ENCODE results near the gene VMP1. TPM values are rescaled to one million over a fixed set of nuclear protein-coding genes. Genes with fewer than 3 reads are reported as not detected.

Gene VMP1
- total and polyA plus RNA-seq, 2 donors (not counting 1 experiment from before 2014, with no cell fraction given) = 20.4 to 83.5 TPM

DNA sequence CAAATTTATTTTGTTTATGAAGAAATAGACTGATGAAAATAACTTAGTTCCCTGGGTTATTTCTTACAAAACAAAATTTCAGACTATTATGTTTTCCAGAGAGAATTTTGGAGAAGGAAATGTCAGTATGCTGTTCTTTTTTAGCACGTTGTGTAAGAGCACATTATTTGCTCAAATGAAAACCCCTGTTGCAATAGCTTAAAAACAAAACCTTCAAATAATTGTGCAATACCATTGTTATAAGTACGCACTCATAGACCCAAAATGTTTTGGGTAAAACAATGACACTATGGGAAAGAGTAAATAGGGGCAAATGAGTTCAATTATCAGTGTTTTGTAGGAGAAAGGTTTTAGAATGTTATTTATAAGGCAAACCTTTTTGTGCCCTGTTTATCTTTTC lies 18.2 kb downstream of the VMP1 start:
- no peak overlapping the region for H2AFZ ChIP-seq (ENCODE audit: insufficient read depth, low read depth, low read length, poor library complexity, severe bottlenecking)
- no peak overlapping the region for H3K4me3 Mint-ChIP-seq
- CTCF ChIA-PET = interaction anchor here (0.9 kb wide), 1 partner anchor 8 kb away, joined by 3 read pairs; no protein-coding TSS in a partner anchor
- H3K4me2 ChIP-seq (replicated peaks; ENCODE audit: low read depth, low read length, poor library complexity, severe bottlenecking) = no peak overlapping the region
- TF ChIP-seq, protein P1, sequence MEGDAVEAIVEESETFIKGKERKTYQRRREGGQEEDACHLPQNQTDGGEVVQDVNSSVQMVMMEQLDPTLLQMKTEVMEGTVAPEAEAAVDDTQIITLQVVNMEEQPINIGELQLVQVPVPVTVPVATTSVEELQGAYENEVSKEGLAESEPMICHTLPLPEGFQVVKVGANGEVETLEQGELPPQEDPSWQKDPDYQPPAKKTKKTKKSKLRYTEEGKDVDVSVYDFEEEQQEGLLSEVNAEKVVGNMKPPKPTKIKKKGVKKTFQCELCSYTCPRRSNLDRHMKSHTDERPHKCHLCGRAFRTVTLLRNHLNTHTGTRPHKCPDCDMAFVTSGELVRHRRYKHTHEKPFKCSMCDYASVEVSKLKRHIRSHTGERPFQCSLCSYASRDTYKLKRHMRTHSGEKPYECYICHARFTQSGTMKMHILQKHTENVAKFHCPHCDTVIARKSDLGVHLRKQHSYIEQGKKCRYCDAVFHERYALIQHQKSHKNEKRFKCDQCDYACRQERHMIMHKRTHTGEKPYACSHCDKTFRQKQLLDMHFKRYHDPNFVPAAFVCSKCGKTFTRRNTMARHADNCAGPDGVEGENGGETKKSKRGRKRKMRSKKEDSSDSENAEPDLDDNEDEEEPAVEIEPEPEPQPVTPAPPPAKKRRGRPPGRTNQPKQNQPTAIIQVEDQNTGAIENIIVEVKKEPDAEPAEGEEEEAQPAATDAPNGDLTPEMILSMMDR (IDR thresholded peaks at IDR 0.05) = no peak
- TF ChIP-seq EZH2 (IDR thresholded peaks at IDR 0.05; ENCODE audit: borderline replicate concordance, insufficient read depth, low read depth, low read length, poor library complexity, severe bottlenecking) = no peak
- POLR2A ChIA-PET = no interaction called here
- WGBS (ENCODE audit: insufficient coverage) = no CpG with 5 or more reads among the region's 2 CpGs
- H3K27me3 ChIP-seq (replicated peaks in 1 of 4; ENCODE audit: control extremely low read depth in 1 of 4, control insufficient read depth in 3 of 4, insufficient read depth in 4 of 4, low read length in 3 of 4) = no peaks in the 10 kb centered on the region
- intact Hi-C loops (cut with micrococcal nuclease) = no loop called here
- DNase-seq (no peak), ATAC-seq (ENCODE audit: low read depth) (no peak)
- H3K9me3 Mint-ChIP-seq (ENCODE audit: insufficient read depth) = no peaks in the 10 kb centered on the region
- H3K36me3 ChIP-seq (replicated peaks in 1 of 2; ENCODE audit: control extremely low read depth in 1 of 2, control insufficient read depth in 1 of 2, extremely low read depth in 1 of 2, insufficient read depth in 2 of 2, low read length in 1 of 2) = peaks cover 2 to 3% of the 10 kb centered on the region in 2 experiments
- H3K4me1 ChIP-seq (ENCODE audit: control insufficient read depth in 2 of 2, insufficient read depth in 2 of 2, low read length in 2 of 2) = no peaks in the 10 kb centered on the region
- peaks cover 1% of the 10 kb centered on the region for H3K4me1 Mint-ChIP-seq
- H3K27ac ChIP-seq (ENCODE audit: low read length in 2 of 2) = no peak overlapping the region
- H3K4me3 ChIP-seq (ENCODE audit: control extremely low read depth in 1 of 5, extremely low read depth in 1 of 5, insufficient read depth in 1 of 5, low read depth in 2 of 5, low read length in 4 of 5) = peak overlapping the region in 1 of 5 experiments; percentile 21
- no peaks in the 10 kb centered on the region for H3K9me3 ChIP-seq (ENCODE audit: control extremely low read depth in 1 of 3, control insufficient read depth in 2 of 3, insufficient read depth in 1 of 3, low read length in 2 of 3)
- peaks cover 9% of the 10 kb centered on the region for H4K20me1 ChIP-seq (ENCODE audit: control insufficient read depth, insufficient read depth, low read length, poor library complexity, severe bottlenecking)
- no peak overlapping the region for H3K9ac ChIP-seq (ENCODE audit: low read length)
- H3K27ac Mint-ChIP-seq = no peak overlapping the region
- H3K27me3 Mint-ChIP-seq = no peaks in the 10 kb centered on the region
- H3K79me2 ChIP-seq (ENCODE audit: control insufficient read depth, insufficient read depth, low read length) = peaks cover 52% of the 10 kb centered on the region

DNA sequence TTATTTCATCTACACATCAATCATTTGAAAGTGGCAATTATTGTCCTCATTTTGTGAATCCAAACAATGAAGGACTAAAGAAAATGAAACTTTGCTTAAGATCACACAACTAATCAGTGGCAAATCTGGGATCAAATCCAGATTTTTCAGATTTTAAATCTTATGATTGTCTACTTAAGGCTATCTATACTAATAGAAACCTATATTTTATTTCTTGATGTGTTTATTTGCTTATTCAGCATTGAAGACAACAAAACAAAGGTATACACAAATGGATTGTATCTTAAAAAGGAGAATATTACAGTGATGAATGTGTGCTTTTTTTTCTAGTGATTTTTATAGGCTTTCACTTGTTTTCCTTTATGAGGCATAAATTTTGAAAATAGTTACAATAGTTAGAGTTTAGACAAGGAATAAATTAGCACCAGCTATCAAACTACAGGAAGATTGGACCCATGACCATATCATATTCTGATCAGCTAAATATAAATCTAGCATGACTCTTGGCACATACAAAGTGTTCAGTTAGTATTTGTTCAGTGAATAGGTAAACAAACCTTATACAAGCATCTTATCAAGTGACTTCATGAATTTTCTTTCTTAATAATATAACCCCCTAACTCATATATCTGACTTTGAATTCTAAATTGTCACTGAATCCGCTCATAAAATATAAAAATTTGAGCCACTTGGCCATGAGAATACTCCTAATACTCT lies 20.5 kb downstream of the VMP1 start:
- Mint-ChIP-seq H3K4me3 (no peak overlapping the region), H3K9me3 (ENCODE audit: insufficient read depth) (no peaks in the 10 kb centered on the region), H3K27ac (no peak overlapping the region), H3K27me3 (no peaks in the 10 kb centered on the region), H3K4me1 (peaks cover 1% of the 10 kb centered on the region)
- Histone ChIP-seq H3K4me2 (replicated peaks; ENCODE audit: low read depth, low read length, poor library complexity, severe bottlenecking) (no peak overlapping the region), H4K20me1 (ENCODE audit: control insufficient read depth, insufficient read depth, low read length, poor library complexity, severe bottlenecking) (peaks cover 5% of the 10 kb centered on the region), H3K36me3 (replicated peaks in 1 of 2; ENCODE audit: control extremely low read depth in 1 of 2, control insufficient read depth in 1 of 2, extremely low read depth in 1 of 2, insufficient read depth in 2 of 2, low read length in 1 of 2) (peaks cover 1 to 3% of the 10 kb centered on the region in 2 experiments), H2AFZ (ENCODE audit: insufficient read depth, low read depth, low read length, poor library complexity, severe bottlenecking) (no peak overlapping the region), H3K4me1 (ENCODE audit: control insufficient read depth in 2 of 2, insufficient read depth in 2 of 2, low read length in 2 of 2) (no peaks in the 10 kb centered on the region), H3K27me3 (replicated peaks in 1 of 4; ENCODE audit: control extremely low read depth in 1 of 4, control insufficient read depth in 3 of 4, insufficient read depth in 4 of 4, low read length in 3 of 4) (no peaks in the 10 kb centered on the region), H3K4me3 (ENCODE audit: control extremely low read depth in 1 of 5, extremely low read depth in 1 of 5, insufficient read depth in 1 of 5, low read depth in 2 of 5, low read length in 4 of 5) (no peak overlapping the region), H3K9ac (ENCODE audit: low read length) (no peak overlapping the region), H3K79me2 (ENCODE audit: control insufficient read depth, insufficient read depth, low read length) (peaks cover 29% of the 10 kb centered on the region), H3K27ac (ENCODE audit: low read length in 2 of 2) (no peak overlapping the region), H3K9me3 (ENCODE audit: control extremely low read depth in 1 of 3, control insufficient read depth in 2 of 3, insufficient read depth in 1 of 3, low read length in 2 of 3) (no peaks in the 10 kb centered on the region)
- DNase-seq (no peak), ATAC-seq (ENCODE audit: low read depth) (no peak)
- intact Hi-C loops (cut with micrococcal nuclease) = no loop called here
- WGBS (ENCODE audit: insufficient coverage) = no CpG with 5 or more reads among the region's 1 CpG
- ChIA-PET POLR2A (no interaction called here), CTCF (no interaction called here)
- TF ChIP-seq EZH2 (IDR thresholded peaks at IDR 0.05; ENCODE audit: borderline replicate concordance, insufficient read depth, low read depth, low read length, poor library complexity, severe bottlenecking) = no peak
- TF ChIP-seq, protein P1 (IDR thresholded peaks at IDR 0.05) = no peak

All from B cell (primary cell).